HUES48 (cell line): ENCODE results near the gene RPL27A.

Experiments used
- H3K27ac ChIP-seq: one replicate; pipeline ENCODE4 v1.7.0; 2013; ENCODE audit warnings: low read depth, low read length, inconsistent platforms
- H3K27me3 ChIP-seq: 2 replicates; pipeline ENCODE4 v1.6.1; 2013; ENCODE audit warnings: mild to moderate bottlenecking, low read length; ENCODE audit not compliant: control insufficient read depth, insufficient read depth
- H3K36me3 ChIP-seq: 2 replicates; pipeline ENCODE4 v1.6.1; 2013; ENCODE audit warnings: low read length; ENCODE audit not compliant: control insufficient read depth, insufficient read depth
- H3K4me1 ChIP-seq: 2 replicates; pipeline ENCODE4 v1.6.1; 2013; ENCODE audit warnings: mild to moderate bottlenecking, low read length; ENCODE audit not compliant: control insufficient read depth, insufficient read depth
- H3K4me3 ChIP-seq: 2 replicates; pipeline ENCODE4 v1.5.1; 2013; ENCODE audit warnings: mild to moderate bottlenecking, low read depth, low read length
- H3K9ac ChIP-seq: 2 replicates; pipeline ENCODE4 v1.6.1; 2013; ENCODE audit warnings: mild to moderate bottlenecking, low read depth, low read length, moderate library complexity
- H3K9me3 ChIP-seq: 2 replicates; pipeline ENCODE4 v1.6.1; 2013; ENCODE audit warnings: low read length; ENCODE audit not compliant: control insufficient read depth, insufficient read depth

RPL27A gene

GRCh38 chr11:8711895-8712442, 29.4 kb downstream of the RPL27A start:
- Histone ChIP-seq H3K9me3 (no peaks in the 10 kb centered on the region), H3K27ac (no peak overlapping the region), H3K4me1 (peaks cover 11% of the 10 kb centered on the region; the same call in 1 of the 2 replicates), H3K9ac (no peak overlapping the region), H3K36me3 (peaks cover 3% of the 10 kb centered on the region; the same call in 1 of the 2 replicates), H3K4me3 (no peak overlapping the region), H3K27me3 (no peaks in the 10 kb centered on the region)

- Histone ChIP-seq H3K27ac (no peak overlapping the region), H3K4me1 (peaks cover 13% of the 10 kb centered on the region), H3K9me3 (no peaks in the 10 kb centered on the region), H3K36me3 (peaks cover 2% of the 10 kb centered on the region; the same call in 1 of the 2 replicates), H3K9ac (no peak overlapping the region), H3K4me3 (no peak overlapping the region), H3K27me3 (no peaks in the 10 kb centered on the region)
Measured at GRCh38 chr11:8712506-8712905, 29.9 kb downstream of the RPL27A start.

- H3K4me1 ChIP-seq, result peaks cover 19% of the 10 kb centered on the region
- H3K36me3 ChIP-seq, result peaks cover 5% of the 10 kb centered on the region; the same call in 1 of the 2 replicates
- no peaks in the 10 kb centered on the region for H3K27me3 ChIP-seq
- no peak overlapping the region for H3K4me3 ChIP-seq
- H3K27ac ChIP-seq, result peak overlapping the region; percentile 14
- no peak overlapping the region for H3K9ac ChIP-seq
- no peaks in the 10 kb centered on the region for H3K9me3 ChIP-seq
Measured at GRCh38 chr11:8713760-8714454, 31.3 kb downstream of the RPL27A start.

- H3K4me3 ChIP-seq, result no peak overlapping the region
- peaks cover 18% of the 10 kb centered on the region; the same call in 1 of the 2 replicates for H3K4me1 ChIP-seq
- no peak overlapping the region for H3K9ac ChIP-seq
- H3K36me3 ChIP-seq, result peaks cover 5% of the 10 kb centered on the region; the same call in 1 of the 2 replicates
- no peaks in the 10 kb centered on the region for H3K27me3 ChIP-seq
- H3K27ac ChIP-seq, result no peak overlapping the region
- no peaks in the 10 kb centered on the region for H3K9me3 ChIP-seq
Measured at GRCh38 chr11:8714622-8715225, 32.1 kb downstream of the RPL27A start.

- Histone ChIP-seq H3K4me1 (peaks cover 18% of the 10 kb centered on the region; the same call in 1 of the 2 replicates), H3K27ac (no peak overlapping the region), H3K27me3 (no peaks in the 10 kb centered on the region), H3K9me3 (no peaks in the 10 kb centered on the region), H3K9ac (no peak overlapping the region), H3K4me3 (no peak overlapping the region), H3K36me3 (peaks cover 5% of the 10 kb centered on the region; the same call in 1 of the 2 replicates)
Measured at GRCh38 chr11:8715501-8715900, 32.9 kb downstream of the RPL27A start.

GRCh38 chr11:8717544-8717875, 34.9 kb downstream of the RPL27A start:
- peaks cover 5% of the 10 kb centered on the region; the same call in 1 of the 2 replicates for H3K36me3 ChIP-seq
- H3K27ac ChIP-seq, result peak overlapping the region; percentile 86
- H3K4me1 ChIP-seq, result peaks cover 36% of the 10 kb centered on the region
- no peak overlapping the region for H3K9ac ChIP-seq
- no peaks in the 10 kb centered on the region for H3K9me3 ChIP-seq
- no peak overlapping the region for H3K4me3 ChIP-seq
- H3K27me3 ChIP-seq, result no peaks in the 10 kb centered on the region

- no peak overlapping the region for H3K9ac ChIP-seq
- H3K36me3 ChIP-seq, result peaks cover 5% of the 10 kb centered on the region; the same call in 1 of the 2 replicates
- no peaks in the 10 kb centered on the region for H3K27me3 ChIP-seq
- no peaks in the 10 kb centered on the region for H3K9me3 ChIP-seq
- peaks cover 36% of the 10 kb centered on the region for H3K4me1 ChIP-seq
- no peak overlapping the region for H3K4me3 ChIP-seq
- peak overlapping the region; percentile 86 for H3K27ac ChIP-seq
Measured at GRCh38 chr11:8717876-8718753, 35.5 kb downstream of the RPL27A start.

- H3K9ac ChIP-seq, result no peak overlapping the region
- peaks cover 36% of the 10 kb centered on the region for H3K4me1 ChIP-seq
- H3K27me3 ChIP-seq, result no peaks in the 10 kb centered on the region
- H3K36me3 ChIP-seq, result peaks cover 5% of the 10 kb centered on the region; the same call in 1 of the 2 replicates
- H3K4me3 ChIP-seq, result no peak overlapping the region
- H3K9me3 ChIP-seq, result no peaks in the 10 kb centered on the region
- peak overlapping the region; percentile 58 for H3K27ac ChIP-seq
Measured at GRCh38 chr11:8719211-8719649, 36.6 kb downstream of the RPL27A start.

- no peak overlapping the region for H3K9ac ChIP-seq
- H3K4me1 ChIP-seq, result peaks cover 36% of the 10 kb centered on the region
- no peak overlapping the region for H3K4me3 ChIP-seq
- no peak overlapping the region for H3K27ac ChIP-seq
- H3K9me3 ChIP-seq, result no peaks in the 10 kb centered on the region
- peaks cover 5% of the 10 kb centered on the region; the same call in 1 of the 2 replicates for H3K36me3 ChIP-seq
- no peaks in the 10 kb centered on the region for H3K27me3 ChIP-seq
Measured at GRCh38 chr11:8719721-8720120, 37.1 kb downstream of the RPL27A start.

GRCh38 chr11:8720352-8720751, 37.8 kb downstream of the RPL27A start:
- peaks cover 36% of the 10 kb centered on the region for H3K4me1 ChIP-seq
- no peak overlapping the region for H3K9ac ChIP-seq
- peaks cover 5% of the 10 kb centered on the region; the same call in 1 of the 2 replicates for H3K36me3 ChIP-seq
- H3K27ac ChIP-seq, result no peak overlapping the region
- no peaks in the 10 kb centered on the region for H3K27me3 ChIP-seq
- no peaks in the 10 kb centered on the region for H3K9me3 ChIP-seq
- H3K4me3 ChIP-seq, result no peak overlapping the region
